ENCODE measurements around the gene SLC41A3.
"Not testable (repeated sequence)": the region's sequence is repeated elsewhere in the genome, so short reads cannot be mapped to it uniquely, and the experiment has no call there.

DNA sequence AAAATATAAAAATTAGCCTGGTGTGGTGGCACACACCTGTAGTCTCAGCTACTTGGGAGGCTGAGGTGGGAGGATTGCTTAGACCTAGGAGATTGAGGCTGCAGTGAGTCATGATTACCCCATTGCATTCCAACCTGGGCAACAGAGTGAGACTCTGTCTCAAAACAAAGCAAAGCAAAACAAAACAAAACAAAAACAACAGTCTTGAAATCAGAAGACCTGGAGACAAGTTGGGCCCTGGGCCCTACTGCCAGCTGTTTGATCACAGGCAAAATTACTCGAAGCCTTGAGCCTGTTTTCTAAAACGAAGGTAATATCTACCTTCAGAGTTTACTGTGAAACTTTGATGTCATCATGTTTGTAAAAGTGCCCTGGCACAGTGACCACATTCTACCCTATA is 115.8 kb downstream of the SLC41A3 start:
- TF ChIP-seq RCOR1 (IDR thresholded peaks at IDR 0.05; ENCODE audit: low read depth, low read length); NPAS2 (CRISPR knock-in tag; IDR thresholded peaks at IDR 0.05; ENCODE audit: borderline replicate concordance); SREBF2 (IDR thresholded peaks at IDR 0.05); RFX5 (IDR thresholded peaks at IDR 0.05); POLR2AphosphoS2 (conservative IDR thresholded peaks at IDR 0.05; ENCODE audit: low read length); EP300 (IDR thresholded peaks at IDR 0.05); HDAC2 (IDR thresholded peaks at IDR 0.05); SMC3 (IDR thresholded peaks at IDR 0.05); POLR2A (IDR thresholded peaks at IDR 0.05; ENCODE audit: low read length): not testable (repeated sequence)
- TF ChIP-seq, protein P1, sequence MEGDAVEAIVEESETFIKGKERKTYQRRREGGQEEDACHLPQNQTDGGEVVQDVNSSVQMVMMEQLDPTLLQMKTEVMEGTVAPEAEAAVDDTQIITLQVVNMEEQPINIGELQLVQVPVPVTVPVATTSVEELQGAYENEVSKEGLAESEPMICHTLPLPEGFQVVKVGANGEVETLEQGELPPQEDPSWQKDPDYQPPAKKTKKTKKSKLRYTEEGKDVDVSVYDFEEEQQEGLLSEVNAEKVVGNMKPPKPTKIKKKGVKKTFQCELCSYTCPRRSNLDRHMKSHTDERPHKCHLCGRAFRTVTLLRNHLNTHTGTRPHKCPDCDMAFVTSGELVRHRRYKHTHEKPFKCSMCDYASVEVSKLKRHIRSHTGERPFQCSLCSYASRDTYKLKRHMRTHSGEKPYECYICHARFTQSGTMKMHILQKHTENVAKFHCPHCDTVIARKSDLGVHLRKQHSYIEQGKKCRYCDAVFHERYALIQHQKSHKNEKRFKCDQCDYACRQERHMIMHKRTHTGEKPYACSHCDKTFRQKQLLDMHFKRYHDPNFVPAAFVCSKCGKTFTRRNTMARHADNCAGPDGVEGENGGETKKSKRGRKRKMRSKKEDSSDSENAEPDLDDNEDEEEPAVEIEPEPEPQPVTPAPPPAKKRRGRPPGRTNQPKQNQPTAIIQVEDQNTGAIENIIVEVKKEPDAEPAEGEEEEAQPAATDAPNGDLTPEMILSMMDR (IDR thresholded peaks at IDR 0.05): not testable (repeated sequence)
- TF ChIP-seq, protein P2, sequence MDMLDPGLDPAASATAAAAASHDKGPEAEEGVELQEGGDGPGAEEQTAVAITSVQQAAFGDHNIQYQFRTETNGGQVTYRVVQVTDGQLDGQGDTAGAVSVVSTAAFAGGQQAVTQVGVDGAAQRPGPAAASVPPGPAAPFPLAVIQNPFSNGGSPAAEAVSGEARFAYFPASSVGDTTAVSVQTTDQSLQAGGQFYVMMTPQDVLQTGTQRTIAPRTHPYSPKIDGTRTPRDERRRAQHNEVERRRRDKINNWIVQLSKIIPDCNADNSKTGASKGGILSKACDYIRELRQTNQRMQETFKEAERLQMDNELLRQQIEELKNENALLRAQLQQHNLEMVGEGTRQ (IDR thresholded peaks at IDR 0.05): not testable (repeated sequence)
